GM19438 (cell line): ENCODE data around the gene CTXN3.

Experiments used
- ATAC-seq: cut with Tn5 transposase; IDR thresholded peaks from one replicate; pipeline ENCODE4 v1.9.1; 2021; ENCODE audit warnings: low read depth; ENCODE audit not compliant: unreplicated experiment

Gene CTXN3

GRCh38 chr5:127649018-127649439, at the start of gene CTXN3:
CTXN3 (plus strand) TSS chr5:127649082; CDS start chr5:127657522, 8,440 bp downstream.
- ATAC-seq, result no peak

GRCh38 chr5:127599320-127599719, 49.6 kb upstream of the CTXN3 start:
- no peak for ATAC-seq

- ATAC-seq, result no peak
Measured at GRCh38 chr5:127599847-127600246, 49.0 kb upstream of the CTXN3 start.

DNA sequence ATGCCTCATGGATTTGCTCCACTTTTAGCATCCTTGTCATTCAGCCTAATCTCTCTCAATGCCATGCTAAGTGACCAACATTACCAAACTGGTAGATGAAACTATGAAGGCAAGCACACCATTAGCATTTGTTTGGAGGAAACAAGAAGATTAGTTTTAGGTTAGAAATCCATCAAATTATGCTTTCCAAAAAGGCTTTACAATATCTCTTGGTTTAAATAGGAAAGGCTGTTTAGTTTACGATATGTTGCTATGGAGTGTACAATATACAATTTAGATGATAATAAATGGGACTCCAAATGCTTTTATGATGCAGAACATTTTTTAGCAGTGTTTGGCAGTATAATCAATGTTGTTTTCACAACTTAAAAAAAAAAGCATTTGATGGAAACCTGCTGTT, 47.8 kb upstream of the CTXN3 start:
- no peak for ATAC-seq

DNA sequence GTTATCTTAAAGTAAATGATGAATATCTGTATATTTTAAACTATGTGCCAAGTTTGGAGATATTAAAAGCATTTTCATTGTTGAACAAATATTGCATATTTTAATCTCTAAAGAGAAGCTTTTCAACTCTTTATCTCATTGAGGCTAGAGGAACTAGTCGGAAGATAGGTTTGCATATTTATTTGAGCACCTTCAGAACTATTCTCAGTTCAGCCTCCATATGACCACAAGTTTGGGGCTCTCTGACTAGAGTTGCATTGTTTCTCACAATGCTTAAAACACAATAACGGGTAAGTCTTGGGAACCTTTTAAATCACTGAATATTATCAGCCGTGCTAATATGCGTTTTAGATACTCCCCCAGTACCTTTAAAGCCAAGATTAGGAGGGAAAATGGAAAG, 47.3 kb upstream of the CTXN3 start:
- ATAC-seq, result no peak

- ATAC-seq, result no peak
Measured at GRCh38 chr5:127602481-127602880, 46.4 kb upstream of the CTXN3 start.

- no peak for ATAC-seq
Measured at GRCh38 chr5:127602896-127603844, 45.7 kb upstream of the CTXN3 start.

DNA sequence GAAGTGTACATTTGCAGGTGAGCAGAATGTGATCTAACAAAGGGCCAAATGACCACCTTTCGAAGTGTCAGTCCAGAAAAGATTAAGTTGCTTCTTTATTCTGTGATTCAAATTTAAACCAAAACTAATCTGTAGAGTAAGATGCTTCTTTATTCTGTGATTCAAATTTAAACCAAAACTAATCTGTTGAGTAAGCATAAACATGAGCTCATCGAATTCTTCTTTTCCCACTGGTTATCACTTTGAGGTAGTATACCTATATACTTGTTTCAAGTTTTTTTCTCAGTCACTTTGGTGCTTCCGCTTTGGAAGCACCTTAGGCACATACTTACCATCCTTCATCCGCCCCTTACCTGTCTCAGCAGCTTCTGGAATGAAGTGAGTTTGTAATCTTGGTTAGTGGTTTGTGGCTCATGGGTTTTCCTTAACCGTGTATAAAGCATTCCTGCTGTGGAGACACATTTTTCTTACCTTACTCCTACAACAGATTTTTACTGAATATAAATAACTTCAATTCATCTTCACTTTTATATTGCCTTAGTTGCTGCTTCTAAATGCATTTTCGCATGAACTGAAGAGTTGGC, 40.7 kb upstream of the CTXN3 start:
- no peak for ATAC-seq

- no peak for ATAC-seq
Measured at GRCh38 chr5:127609011-127609410, 39.9 kb upstream of the CTXN3 start.

- ATAC-seq, result no peak
Measured at GRCh38 chr5:127609957-127610356, 38.9 kb upstream of the CTXN3 start.

GRCh38 chr5:127612441-127613141, 36.3 kb upstream of the CTXN3 start:
- ATAC-seq, result no peak

GRCh38 chr5:127615916-127616315, 33.0 kb upstream of the CTXN3 start:
- no peak for ATAC-seq

DNA sequence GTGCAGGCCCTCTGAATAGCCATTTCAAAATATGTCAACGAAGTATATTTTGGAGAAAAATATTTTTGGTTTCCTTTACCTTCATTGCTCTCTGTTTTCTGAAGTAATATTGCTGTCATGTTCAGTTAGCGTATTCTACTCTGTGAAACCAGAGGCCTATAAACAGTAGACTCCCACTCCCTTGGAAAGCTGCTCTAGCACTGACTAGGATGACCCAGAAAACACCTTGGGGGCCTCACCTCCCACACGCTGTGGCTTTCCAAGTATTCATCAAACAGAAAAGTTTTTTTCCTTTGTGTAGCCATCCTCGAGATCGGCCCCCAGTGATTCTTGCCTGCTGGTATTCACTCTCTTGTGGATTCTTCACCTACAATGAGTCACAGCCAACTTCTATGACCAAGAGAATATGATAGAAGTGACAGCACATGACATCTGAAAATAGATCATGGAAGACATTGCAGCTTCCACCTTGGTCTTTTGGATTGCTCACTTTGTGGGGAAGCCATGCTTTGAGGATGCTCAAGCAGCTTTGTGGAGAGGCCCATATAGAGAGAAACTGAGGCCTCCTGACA, 28.9 kb upstream of the CTXN3 start:
- ATAC-seq, result no peak

DNA sequence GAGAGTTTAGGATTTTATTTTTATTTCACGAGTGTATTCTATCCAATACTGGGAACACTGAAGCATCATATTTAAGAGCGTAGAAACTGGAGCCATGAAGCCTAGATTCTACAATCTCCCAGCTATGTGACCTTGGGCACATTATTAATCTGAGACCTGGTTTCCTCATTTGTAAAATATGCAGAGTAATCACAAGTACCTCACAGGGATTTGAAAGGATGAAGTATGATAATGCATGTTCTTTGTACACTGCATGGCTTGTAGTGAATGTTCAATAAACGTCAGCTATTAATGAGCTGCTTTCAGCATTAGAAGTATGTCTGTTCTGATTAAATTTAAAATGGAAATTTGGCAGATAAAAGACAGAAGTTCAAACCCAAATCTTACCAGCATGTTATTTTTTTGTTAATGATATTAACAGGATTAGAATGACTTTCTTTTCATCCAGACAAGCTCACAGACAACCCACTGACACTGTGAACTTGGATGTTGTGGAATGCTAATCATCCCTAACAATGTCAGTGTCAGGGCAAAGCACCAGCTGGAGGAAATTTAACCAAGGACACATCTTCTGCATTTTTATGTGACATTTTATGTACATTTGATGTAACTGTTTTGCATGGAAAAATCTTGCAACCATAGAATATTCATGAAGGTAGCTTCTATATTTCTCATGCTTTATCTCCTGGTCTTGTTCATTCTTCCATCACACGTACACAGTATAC, 27.1 kb upstream of the CTXN3 start:
- ATAC-seq, result no peak

DNA sequence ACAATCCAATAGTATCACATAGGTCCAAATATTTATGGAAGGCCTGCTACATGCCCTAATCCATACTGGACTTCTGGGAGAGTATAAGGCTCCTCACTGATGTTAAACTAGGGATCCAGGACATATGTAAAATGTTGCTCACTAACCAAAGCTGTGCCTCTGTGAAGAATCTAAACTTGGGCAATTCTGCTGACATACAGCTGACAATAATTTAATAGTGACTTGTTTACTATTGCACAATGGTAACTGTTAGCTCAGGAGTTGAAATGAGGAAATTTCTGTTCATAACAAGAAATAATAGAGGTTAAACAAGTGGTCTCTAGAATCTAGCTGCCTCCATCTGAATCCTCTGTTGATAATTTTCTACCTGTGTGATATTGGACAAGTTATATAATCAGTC, 14.9 kb upstream of the CTXN3 start:
- no peak for ATAC-seq

- no peak for ATAC-seq
Measured at GRCh38 chr5:127639828-127640227, 9.1 kb upstream of the CTXN3 start.

DNA sequence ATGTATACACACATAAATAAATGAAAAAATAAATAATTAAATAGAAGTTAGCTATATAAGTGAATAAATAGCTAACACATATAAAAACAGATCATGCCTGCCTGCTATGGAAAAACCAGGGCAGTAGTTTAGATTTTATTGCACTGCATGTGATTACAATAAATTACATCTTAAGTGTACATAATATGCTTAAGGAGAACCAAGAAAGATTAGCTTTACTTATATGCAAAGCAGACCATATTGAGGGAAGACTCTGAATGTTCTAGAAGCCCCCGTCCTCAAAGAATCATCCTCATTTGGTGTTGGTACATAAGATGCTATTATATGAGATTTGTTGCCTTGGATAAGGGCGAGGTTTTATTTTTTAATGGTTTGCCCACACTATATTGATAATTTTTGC, 5.9 kb upstream of the CTXN3 start:
- ATAC-seq, result no peak

DNA sequence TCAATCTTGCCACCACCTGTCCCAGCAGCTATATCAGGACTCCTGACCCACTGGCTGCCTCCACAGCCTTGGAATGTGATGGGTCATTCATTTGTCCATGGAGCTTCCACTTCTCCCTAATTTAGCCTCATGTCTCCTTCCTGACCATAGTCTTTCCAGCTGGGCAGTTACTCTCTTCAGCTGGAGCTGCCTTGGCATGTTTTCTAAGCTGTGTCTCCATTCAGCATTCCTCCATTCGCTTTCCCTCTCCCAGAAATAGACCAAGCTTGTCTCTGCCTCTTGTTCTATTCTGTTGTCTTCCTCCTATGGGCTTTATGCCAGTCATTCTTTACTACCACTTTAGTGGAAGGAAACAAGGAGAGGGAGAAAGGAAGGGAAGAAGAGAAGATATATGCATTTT, 5.3 kb upstream of the CTXN3 start:
- no peak for ATAC-seq

- no peak for ATAC-seq
Measured at GRCh38 chr5:127645300-127645726, 3.6 kb upstream of the CTXN3 start.

DNA sequence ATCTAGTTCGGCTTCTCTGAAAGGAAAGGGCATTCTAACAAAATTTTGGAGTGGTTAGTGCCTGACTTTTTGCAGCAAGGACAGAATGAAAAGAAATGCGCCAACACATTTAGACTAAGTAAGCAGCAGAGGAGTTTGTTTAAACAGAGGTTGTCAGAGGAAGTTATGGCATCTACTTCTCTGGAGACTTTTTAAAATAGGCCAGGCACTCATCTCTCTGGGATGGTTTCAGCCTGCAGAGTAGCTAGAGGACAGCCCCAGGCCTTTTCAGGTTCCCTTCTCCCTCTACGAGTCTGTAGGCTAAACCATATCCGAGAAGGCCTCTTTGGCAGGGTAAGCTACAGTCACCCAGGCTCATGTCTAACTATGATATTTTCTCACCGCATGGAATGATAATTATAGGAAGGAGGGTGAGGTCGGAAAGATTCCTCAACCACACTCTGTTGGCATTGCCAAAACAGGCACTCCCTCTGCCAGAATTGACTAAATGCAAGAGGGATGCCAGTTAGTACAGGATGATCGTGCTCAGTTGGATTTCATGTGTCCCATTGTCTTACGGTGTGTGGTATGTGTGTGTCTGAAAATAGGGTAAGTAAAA, 1.4 kb upstream of the CTXN3 start:
- no peak for ATAC-seq
